Pancreas (tissue), 10 donors: Measurements from ENCODE around the gene LRFN5. TPM values are rescaled to one million over a fixed set of nuclear protein-coding genes. Genes with fewer than 3 reads are reported as not detected.

Experiments
- ATAC-seq, 4 donors: fragments of 200-7000 bp; cut with Tn5 transposase; one replicate each; pipeline versions ENCODE4 v1.8.0 to v1.9.1; 2020; ENCODE audit warnings: mild to moderate bottlenecking in 4 of 4, moderate library complexity in 4 of 4
- DNase-seq, 6 donors: peaks; one replicate each; pipeline ENCODE4 v3.0.0-alpha.2; 2020
- FAIRE-seq: peaks from 2 replicates; lab custom pipeline; 2012; peaks lifted over from hg19 to GRCh38; lab: Jason Lieb, UNC
- H3K27ac ChIP-seq, 4 donors: fragments of 200-600 bp; sonication (generic); 1 replicate in 3 of 4; 2 replicates in 1 of 4; pipeline versions ENCODE4 v1.5.0 to v1.8.0; 2020
- H3K27me3 ChIP-seq, 4 donors: fragments of 200-600 bp; one replicate each; pipeline ENCODE4 v1.8.0; 2021
- H3K36me3 ChIP-seq, 3 donors: fragments of 200-600 bp; sonication (generic) in 1 of 3; one replicate each; pipeline versions ENCODE4 v1.5.0 to v1.8.0; 2020 to 2021
- H3K4me1 ChIP-seq, 3 donors: fragments of 200-600 bp; one replicate each; pipeline ENCODE4 v1.8.0; 2021
- H3K4me3 ChIP-seq, 4 donors: fragments of 200-600 bp; sonication (generic) in 2 of 4; one replicate each; pipeline versions ENCODE4 v1.5.0 to v1.8.0; 2020 to 2021
- H3K9me3 ChIP-seq, 4 donors: fragments of 200-600 bp; one replicate each; pipeline ENCODE4 v1.8.0; 2021
- CTCF ChIP-seq, 4 donors: fragments of 200-600 bp; sonication (generic) in 3 of 4; IDR thresholded peaks; one replicate each; pipeline versions ENCODE4 v1.5.0 to v1.8.0; 2021; ENCODE audit warnings: antibody characterized with exemption in 4 of 4
- WGBS, 2 donors: extraction: QIAGEN DNeasy Blood & Tissue Kit; methylation state at CpG; one replicate each; pipeline ENCODE4 v1.1.7; 2013; 5-methylcytosine and 5-hydroxymethylcytosine counted together
- intact Hi-C, 3 donors: fragments of 100-400 bp; cut with DNase I; formaldehyde crosslinking; loops; one replicate each; pipeline versions ENCODE4 v1.11.1 to v1.14.2; 2022
- polyA plus RNA-seq, 2 donors: library from polyadenylated mRNA; stranded (reverse); fragments of 200-250 nt; gene quantifications; one replicate each; pipeline ENCODE4 v1.2.3, GENCODE V29; 2013
- total RNA-seq, 6 donors: library from RNA; stranded (reverse); fragmentation: NEBNext Ultra II Directional in 4 of 6; extraction: Animal tissue kit (Norgen Biotek cat#: 25700) in 4 of 6; gene quantifications; one replicate each; pipeline versions ENCODE4 v1.2.1 to v1.2.4, GENCODE V29; 2021 to 2023
- donor health status: healthy with polysubstance abuse.
- donor health status: DM: no; HTN: no; CAD: no; lungs with moderate emphysema.
- donor health status: DM: no; HTN: no; CAD: no.
- donor health status: control.
- donor health status: control.
- donor health status: Bipolar disorder and iron deficiency.
- donor health status: DM: yes; HTN: yes; CAD: no.
- donor health status: DM: no; HTN: no; CAD: no.
- donor health status: DM: no; HTN: no; CAD: no.
- donor health status: DM: yes; HTN: yes; CAD: no.

The LRFN5 gene
- total and polyA plus RNA-seq, 8 donors, result 0.13 to 1.4 (median 0.29) TPM

- Histone ChIP-seq H3K9me3 (no peaks in the 10 kb centered on the region), H3K36me3 (no peaks in the 10 kb centered on the region), H3K27ac (no peak overlapping the region), H3K4me1 (no peaks in the 10 kb centered on the region), H3K4me3 (no peak overlapping the region), H3K27me3 (no peaks in the 10 kb centered on the region)
- ATAC-seq, result no peak
- WGBS, 2 donors, result 62 to 66% methylated on average over 2 of the region's 2 CpGs
- DNase-seq, result no peak
- FAIRE-seq, result no peak
- intact Hi-C loops, result no loop called here
- TF ChIP-seq CTCF (IDR thresholded peaks at IDR 0.05), result no peak
Observed at GRCh38 chr14:41636492-41637392, 30.1 kb downstream of the LRFN5 start.

- TF ChIP-seq CTCF (IDR thresholded peaks at IDR 0.05), result no peak
- H3K9me3 ChIP-seq, result no peaks in the 10 kb centered on the region
- H3K4me3 ChIP-seq, result no peak overlapping the region
- WGBS, 2 donors, result 67 to 74% methylated on average over 1 of the region's 1 CpG
- H3K36me3 ChIP-seq, result no peaks in the 10 kb centered on the region
- no peak overlapping the region for H3K27ac ChIP-seq
- H3K27me3 ChIP-seq, result no peaks in the 10 kb centered on the region
- FAIRE-seq (no peak), DNase-seq (no peak), ATAC-seq (no peak)
- intact Hi-C loops, result no loop called here
- H3K4me1 ChIP-seq, result no peaks in the 10 kb centered on the region
Observed at GRCh38 chr14:41641690-41642089, 35.0 kb downstream of the LRFN5 start.

- FAIRE-seq (no peak), DNase-seq (no peak), ATAC-seq (no peak)
- H3K36me3 ChIP-seq, result no peaks in the 10 kb centered on the region
- no peak for TF ChIP-seq CTCF (IDR thresholded peaks at IDR 0.05)
- WGBS, 2 donors, result 54 to 66% methylated on average over 1 of the region's 1 CpG
- no peaks in the 10 kb centered on the region for H3K27me3 ChIP-seq
- no peak overlapping the region for H3K4me3 ChIP-seq
- no peaks in the 10 kb centered on the region for H3K4me1 ChIP-seq
- no peaks in the 10 kb centered on the region for H3K9me3 ChIP-seq
- intact Hi-C loops, result no loop called here
- no peak overlapping the region for H3K27ac ChIP-seq
Observed at GRCh38 chr14:41642367-41642766, 35.7 kb downstream of the LRFN5 start.

GRCh38 chr14:41642789-41643188, 36.1 kb downstream of the LRFN5 start:
- no peak overlapping the region for H3K4me3 ChIP-seq
- no peak for DNase-seq
- TF ChIP-seq CTCF (IDR thresholded peaks at IDR 0.05), result no peak
- WGBS, 2 donors, result 86 to 87% methylated on average over 2 of the region's 2 CpGs
- H3K36me3 ChIP-seq, result no peaks in the 10 kb centered on the region
- no peaks in the 10 kb centered on the region for H3K9me3 ChIP-seq
- no peaks in the 10 kb centered on the region for H3K4me1 ChIP-seq
- H3K27me3 ChIP-seq, result no peaks in the 10 kb centered on the region
- no peak overlapping the region for H3K27ac ChIP-seq
- FAIRE-seq, result no peak
- intact Hi-C loops, result no loop called here
- no peak for ATAC-seq

- no peaks in the 10 kb centered on the region for H3K4me1 ChIP-seq
- DNase-seq (no peak), FAIRE-seq (no peak), ATAC-seq (no peak)
- intact Hi-C loops, result no loop called here
- H3K27me3 ChIP-seq, result no peaks in the 10 kb centered on the region
- no peak overlapping the region for H3K27ac ChIP-seq
- no peaks in the 10 kb centered on the region for H3K9me3 ChIP-seq
- TF ChIP-seq CTCF (IDR thresholded peaks at IDR 0.05), result no peak
- 68 to 86% methylated on average over 1 of the region's 1 CpG for WGBS, 2 donors
- no peak overlapping the region for H3K4me3 ChIP-seq
- H3K36me3 ChIP-seq, result no peaks in the 10 kb centered on the region
Observed at GRCh38 chr14:41644606-41645005, 37.9 kb downstream of the LRFN5 start.
